GM18508 (cell line): ENCODE results near the gene CFAP141.
"Not testable (repeated sequence)": the region's sequence is repeated elsewhere in the genome, so short reads cannot be mapped to it uniquely, and the experiment has no call there.

Experiments used
- ATAC-seq: cut with Tn5 transposase; IDR thresholded peaks from one replicate; pipeline ENCODE4 v1.9.1; 2021; ENCODE audit warnings: moderate number of reproducible peaks; ENCODE audit not compliant: insufficient read depth, unreplicated experiment

CFAP141 gene

GRCh38 chr1:154212083-154212482 is 6.0 kb upstream of the CFAP141 start:
- no peak for ATAC-seq

- ATAC-seq, result no peak
Observed at GRCh38 chr1:154208677-154209388, 2.7 kb upstream of the CFAP141 start.

- ATAC-seq, result no peak
Observed at GRCh38 chr1:154207262-154207661, 1.1 kb upstream of the CFAP141 start.

- ATAC-seq, result not testable (repeated sequence)
Observed at GRCh38 chr1:154205778-154206177, 355 bp downstream of the CFAP141 start.

- no peak for ATAC-seq
Observed at GRCh38 chr1:154199563-154199879, 6.6 kb downstream of the CFAP141 start.

GRCh38 chr1:154198756-154199562 is 7.2 kb downstream of the CFAP141 start:
- ATAC-seq, result no peak

GRCh38 chr1:154193821-154194220 is 12.3 kb downstream of the CFAP141 start:
- no peak for ATAC-seq

- no peak for ATAC-seq
Observed at GRCh38 chr1:154192476-154192875, 13.7 kb downstream of the CFAP141 start.

- ATAC-seq, result no peak
Observed at GRCh38 chr1:154191990-154192461, 14.1 kb downstream of the CFAP141 start, which contains the start of gene TPM3. Gene TPM3, minus strand, starts transcription at chr1:154192100. Its CDS starts 82 bp downstream, at chr1:154192018.

- ATAC-seq, result no peak
Observed at GRCh38 chr1:154190550-154190949, 15.6 kb downstream of the CFAP141 start.

GRCh38 chr1:154186852-154187501 is 19.2 kb downstream of the CFAP141 start:
- no peak for ATAC-seq

- no peak for ATAC-seq
Observed at GRCh38 chr1:154186177-154186576, 20.0 kb downstream of the CFAP141 start.

GRCh38 chr1:154183046-154183915 is 22.9 kb downstream of the CFAP141 start:
- ATAC-seq, result peak; percentile 41

- no peak for ATAC-seq
Observed at GRCh38 chr1:154182344-154183045, 23.6 kb downstream of the CFAP141 start.

- no peak for ATAC-seq
Observed at GRCh38 chr1:154181944-154182343, 24.2 kb downstream of the CFAP141 start.

GRCh38 chr1:154179946-154180687 is 26.0 kb downstream of the CFAP141 start:
- ATAC-seq, result no peak

- no peak for ATAC-seq
Observed at GRCh38 chr1:154178911-154179811, 27.0 kb downstream of the CFAP141 start.

- no peak for ATAC-seq
Observed at GRCh38 chr1:154178013-154178412, 28.1 kb downstream of the CFAP141 start.
